GM20000 (cell line): ENCODE results near the gene SFXN1.
"Not testable (repeated sequence)": the region's sequence is repeated elsewhere in the genome, so short reads cannot be mapped to it uniquely, and the experiment has no call there.

Experiments used
- DNase-seq: peaks from one replicate; pipeline ENCODE4 v3.0.0; 2012; ENCODE audit warnings: low spot score
- TF ChIP-seq, protein P1 (sequence below): IDR thresholded peaks from 2 replicates; pipeline ENCODE4 v1.5.1; 2012; ENCODE audit warnings: mild to moderate bottlenecking, control low read depth; ENCODE audit errors: extremely low read depth, missing control alignments

The SFXN1 gene

DNA sequence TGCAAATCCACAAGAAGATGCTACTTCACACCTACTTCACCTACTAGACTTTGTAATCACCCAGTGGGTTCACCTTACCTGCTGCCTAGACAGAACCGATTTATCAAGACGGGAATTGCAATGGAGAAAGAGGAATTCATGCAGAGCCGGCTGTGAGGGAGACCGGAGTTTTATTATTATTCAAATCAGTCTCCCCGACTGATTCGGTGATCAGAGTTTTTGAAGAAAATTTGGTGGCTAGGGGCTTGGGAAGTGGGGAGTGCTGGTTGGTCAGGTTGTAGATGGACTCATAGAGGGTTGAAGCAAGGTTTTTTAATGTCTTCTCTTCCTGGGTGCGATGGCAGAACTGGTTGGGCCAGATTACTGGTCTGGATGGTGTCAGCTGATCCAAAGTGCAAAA lies 23.4 kb downstream of the SFXN1 start:
- TF ChIP-seq, protein P1, sequence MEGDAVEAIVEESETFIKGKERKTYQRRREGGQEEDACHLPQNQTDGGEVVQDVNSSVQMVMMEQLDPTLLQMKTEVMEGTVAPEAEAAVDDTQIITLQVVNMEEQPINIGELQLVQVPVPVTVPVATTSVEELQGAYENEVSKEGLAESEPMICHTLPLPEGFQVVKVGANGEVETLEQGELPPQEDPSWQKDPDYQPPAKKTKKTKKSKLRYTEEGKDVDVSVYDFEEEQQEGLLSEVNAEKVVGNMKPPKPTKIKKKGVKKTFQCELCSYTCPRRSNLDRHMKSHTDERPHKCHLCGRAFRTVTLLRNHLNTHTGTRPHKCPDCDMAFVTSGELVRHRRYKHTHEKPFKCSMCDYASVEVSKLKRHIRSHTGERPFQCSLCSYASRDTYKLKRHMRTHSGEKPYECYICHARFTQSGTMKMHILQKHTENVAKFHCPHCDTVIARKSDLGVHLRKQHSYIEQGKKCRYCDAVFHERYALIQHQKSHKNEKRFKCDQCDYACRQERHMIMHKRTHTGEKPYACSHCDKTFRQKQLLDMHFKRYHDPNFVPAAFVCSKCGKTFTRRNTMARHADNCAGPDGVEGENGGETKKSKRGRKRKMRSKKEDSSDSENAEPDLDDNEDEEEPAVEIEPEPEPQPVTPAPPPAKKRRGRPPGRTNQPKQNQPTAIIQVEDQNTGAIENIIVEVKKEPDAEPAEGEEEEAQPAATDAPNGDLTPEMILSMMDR, result no peak
- no peak for DNase-seq

DNA sequence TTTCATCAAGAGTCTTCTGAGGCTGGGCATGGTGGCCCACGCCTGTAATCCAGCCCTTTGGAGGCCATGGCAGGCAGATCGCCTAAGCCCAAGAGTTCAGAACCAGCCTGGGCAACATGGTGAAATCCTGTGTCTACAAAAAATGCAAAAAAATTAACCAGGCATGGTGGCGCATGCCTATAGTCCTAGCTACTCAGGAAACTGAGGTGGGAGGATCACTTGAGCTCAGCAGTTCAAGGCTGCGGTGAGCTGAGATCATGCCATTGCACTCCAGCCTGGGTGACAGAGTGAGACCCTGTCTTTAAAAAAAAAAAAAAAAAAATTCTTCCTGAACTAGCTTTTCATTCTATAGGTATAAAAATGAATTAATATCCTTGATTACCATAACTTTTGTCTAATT lies 29.3 kb downstream of the SFXN1 start:
- not testable (repeated sequence) for DNase-seq

DNA sequence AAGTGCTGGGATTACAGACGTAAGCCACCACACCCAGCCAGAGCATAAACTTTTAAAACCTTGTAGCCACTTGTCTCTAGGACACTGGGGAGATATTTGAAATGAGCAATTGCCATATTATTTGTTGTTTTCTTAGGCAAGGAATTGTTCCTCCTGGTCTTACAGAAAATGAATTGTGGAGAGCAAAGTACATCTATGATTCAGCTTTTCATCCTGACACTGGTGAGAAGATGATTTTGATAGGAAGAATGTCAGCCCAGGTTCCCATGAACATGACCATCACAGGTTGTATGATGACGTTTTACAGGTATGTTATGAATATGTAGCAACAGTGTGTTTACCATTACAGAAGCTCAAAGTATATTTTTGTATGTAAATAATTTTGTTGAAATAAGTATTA lies 30.5 kb downstream of the SFXN1 start:
- DNase-seq, result no peak
- TF ChIP-seq, protein P1, result no peak

DNA sequence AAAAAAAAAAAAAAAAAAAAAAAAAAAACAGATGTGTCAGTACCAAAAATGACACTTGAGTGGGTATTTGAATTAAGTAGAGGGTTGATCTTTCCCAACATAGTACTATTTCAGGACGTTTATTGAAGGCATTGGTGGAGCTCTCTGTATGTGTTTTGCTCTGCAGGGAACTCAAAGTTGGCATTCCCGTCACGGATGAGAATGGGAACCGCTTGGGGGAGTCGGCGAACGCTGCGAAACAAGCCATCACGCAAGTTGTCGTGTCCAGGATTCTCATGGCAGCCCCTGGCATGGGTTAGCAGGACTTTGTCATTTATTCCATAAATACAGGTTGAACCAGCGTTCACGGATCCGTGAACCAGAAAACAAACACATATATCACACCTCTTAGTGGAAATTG lies 34.9 kb downstream of the SFXN1 start:
- no peak for DNase-seq
- TF ChIP-seq, protein P1, result no peak

DNA sequence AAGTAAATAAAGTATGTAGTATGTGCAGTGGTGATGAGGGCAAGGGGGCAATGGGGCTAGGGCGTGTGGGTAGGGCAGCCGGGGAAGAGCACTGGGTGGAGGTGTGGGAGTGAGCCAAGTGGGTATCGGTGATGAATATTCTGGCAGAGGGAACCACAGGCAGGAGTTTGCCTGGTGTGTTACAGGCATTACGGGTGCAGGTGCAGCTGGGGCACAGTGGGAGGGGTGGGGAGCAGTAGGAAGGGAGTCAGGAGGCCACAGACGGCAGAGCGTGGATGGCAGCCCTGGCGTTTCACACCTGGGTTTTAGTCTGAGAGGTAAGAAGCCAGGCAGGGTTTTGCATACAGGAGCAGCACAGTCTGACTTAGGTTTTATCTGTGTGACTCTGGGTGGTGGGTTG lies 35.4 kb downstream of the SFXN1 start:
- no peak for DNase-seq
- TF ChIP-seq, protein P1, result no peak

DNA sequence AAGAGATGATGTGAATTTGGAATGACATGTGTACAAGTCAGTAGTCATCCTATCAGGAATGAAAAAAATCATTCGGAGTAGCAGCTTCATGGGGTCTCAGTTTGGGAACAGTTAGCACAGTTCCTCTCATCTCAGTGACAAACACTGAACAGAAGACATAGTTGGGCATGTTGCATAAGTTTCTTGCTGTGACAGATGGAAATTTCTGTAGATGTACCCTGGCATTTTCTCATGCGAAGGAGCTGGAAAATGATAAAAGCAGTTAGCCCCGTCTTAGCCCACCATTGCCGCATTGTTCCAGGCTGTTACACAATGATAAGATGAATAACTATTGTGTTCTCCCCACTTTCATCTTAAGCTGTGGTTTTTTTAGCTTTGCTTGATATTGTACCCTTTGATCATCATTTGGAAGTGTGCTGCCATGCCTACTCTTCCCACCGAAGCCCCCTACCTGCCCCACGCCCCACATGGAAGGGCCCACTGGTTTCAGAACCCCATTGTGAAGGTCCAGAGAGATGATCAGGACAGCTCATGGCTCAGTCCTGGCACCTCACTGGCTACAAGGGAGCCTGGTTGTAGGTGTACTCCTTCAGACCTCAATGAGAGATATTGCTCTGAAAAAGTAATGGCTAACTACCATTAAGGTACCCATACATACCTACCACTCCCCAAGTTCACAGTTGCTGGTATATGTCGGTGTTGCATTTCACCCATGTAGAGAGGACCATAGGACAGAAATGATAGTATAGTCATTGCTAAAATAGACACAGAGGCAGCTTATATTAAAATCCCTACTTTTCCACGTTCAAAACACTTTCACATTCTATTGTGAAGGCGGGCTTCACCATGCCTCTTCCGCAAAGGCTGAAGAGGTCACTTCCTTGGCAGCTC lies 38.8 kb downstream of the SFXN1 start:
- DNase-seq, result no peak

DNA sequence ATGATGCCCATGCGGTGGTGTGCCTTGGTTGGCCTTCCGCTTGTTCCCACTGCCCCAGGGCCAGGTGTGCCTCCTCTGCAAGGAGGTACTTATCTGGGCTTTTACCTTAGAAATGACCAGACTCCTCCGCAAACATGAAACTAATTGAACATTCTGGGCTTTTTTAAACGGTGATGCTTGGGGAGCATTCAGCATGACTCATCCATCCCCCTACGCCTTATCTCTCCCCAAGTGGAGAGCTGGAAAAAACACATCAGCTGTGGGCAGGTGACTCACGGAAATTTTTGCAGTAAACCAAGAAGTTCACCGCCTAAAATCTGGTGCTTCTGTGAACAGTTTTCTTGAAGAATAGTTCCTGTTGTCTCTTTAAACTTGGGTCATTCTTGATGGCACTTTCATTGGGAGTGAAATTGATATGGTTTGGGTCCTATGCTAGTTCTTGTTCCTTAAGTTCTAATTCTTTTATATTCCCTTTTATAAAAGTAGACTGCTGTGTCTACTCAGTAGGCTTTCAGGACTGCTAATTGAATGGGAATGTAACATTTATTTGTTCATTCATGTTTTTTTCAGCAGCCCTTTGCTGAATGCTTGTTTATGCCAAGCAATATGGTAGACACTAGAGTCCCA lies 39.6 kb downstream of the SFXN1 start:
- TF ChIP-seq, protein P1, result no peak
- no peak for DNase-seq

More for the DNA sequence above, 38.8 kb downstream of the SFXN1 start:
- TF ChIP-seq, protein P1, result no peak

DNA sequence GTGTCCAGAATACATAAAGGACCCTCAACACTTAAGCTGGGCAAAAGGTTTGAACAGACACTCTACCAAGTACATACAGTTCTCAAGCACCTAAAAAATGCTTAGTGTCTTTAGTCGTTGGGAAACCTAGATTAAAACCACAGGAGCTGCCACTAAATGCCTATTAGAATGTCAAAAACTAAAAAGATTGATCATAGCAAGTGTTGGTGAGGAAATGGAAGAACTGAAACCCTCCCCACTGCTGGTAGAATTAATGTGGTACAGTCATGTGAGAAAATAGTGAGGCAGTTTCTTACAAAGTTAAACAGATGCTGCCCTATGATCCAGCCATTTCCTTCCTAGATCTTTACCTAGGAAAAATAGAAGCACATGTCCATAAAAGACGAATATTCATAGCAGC lies 40.6 kb downstream of the SFXN1 start:
- TF ChIP-seq, protein P1, result no peak
- DNase-seq, result no peak
